ENCODE results near the gene C2orf49. TPM values are rescaled to one million over a fixed set of nuclear protein-coding genes. Genes with fewer than 3 reads are reported as not detected.

Gene C2orf49
- total and polyA plus RNA-seq, 8 donors, result 6.3 to 22.0 (median 11.0) TPM

- Histone ChIP-seq H3K4me1 (peaks cover 48 to 100% (median 69%) of the 10 kb centered on the region in 4 donors), H3K27me3 (no peaks in the 10 kb centered on the region), H3K27ac (peak overlapping the region; percentile 71 to 93 (median 83)), H3K4me3 (no peak overlapping the region), H3K36me3 (peaks cover 11 to 60% (median 31%) of the 10 kb centered on the region in 4 donors), H3K9me3 (no peaks in the 10 kb centered on the region)
- TF ChIP-seq POLR2A (IDR thresholded peaks at IDR 0.05), result no peak
- intact Hi-C loops (cut with DNase I; ENCODE audit: low total_unique reads), result no loop called here
- no peak for DNase-seq
- 70 to 85% (median 81%) methylated on average over 5 of the region's 5 CpGs for WGBS, 5 donors
Measured at GRCh38 chr2:105384861-105385260, 47.5 kb downstream of the C2orf49 start.

- intact Hi-C loops (cut with DNase I; ENCODE audit: low total_unique reads), result no loop called here
- peaks cover 43 to 100% (median 65%) of the 10 kb centered on the region in 4 donors for H3K4me1 ChIP-seq
- no peak overlapping the region for H3K4me3 ChIP-seq
- H3K27ac ChIP-seq, result peak overlapping the region; percentile 50 to 93 (median 83)
- H3K9me3 ChIP-seq, result no peaks in the 10 kb centered on the region
- 61 to 77% (median 71%) methylated on average over 16 to 20 of the region's 20 CpGs for WGBS, 5 donors
- DNase-seq, result peak; percentile 64 to 66
- H3K36me3 ChIP-seq, result peaks cover 11 to 66% (median 31%) of the 10 kb centered on the region in 4 donors
- TF ChIP-seq, protein P1, sequence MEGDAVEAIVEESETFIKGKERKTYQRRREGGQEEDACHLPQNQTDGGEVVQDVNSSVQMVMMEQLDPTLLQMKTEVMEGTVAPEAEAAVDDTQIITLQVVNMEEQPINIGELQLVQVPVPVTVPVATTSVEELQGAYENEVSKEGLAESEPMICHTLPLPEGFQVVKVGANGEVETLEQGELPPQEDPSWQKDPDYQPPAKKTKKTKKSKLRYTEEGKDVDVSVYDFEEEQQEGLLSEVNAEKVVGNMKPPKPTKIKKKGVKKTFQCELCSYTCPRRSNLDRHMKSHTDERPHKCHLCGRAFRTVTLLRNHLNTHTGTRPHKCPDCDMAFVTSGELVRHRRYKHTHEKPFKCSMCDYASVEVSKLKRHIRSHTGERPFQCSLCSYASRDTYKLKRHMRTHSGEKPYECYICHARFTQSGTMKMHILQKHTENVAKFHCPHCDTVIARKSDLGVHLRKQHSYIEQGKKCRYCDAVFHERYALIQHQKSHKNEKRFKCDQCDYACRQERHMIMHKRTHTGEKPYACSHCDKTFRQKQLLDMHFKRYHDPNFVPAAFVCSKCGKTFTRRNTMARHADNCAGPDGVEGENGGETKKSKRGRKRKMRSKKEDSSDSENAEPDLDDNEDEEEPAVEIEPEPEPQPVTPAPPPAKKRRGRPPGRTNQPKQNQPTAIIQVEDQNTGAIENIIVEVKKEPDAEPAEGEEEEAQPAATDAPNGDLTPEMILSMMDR (IDR thresholded peaks at IDR 0.05), result no peak
- TF ChIP-seq POLR2AphosphoS5 (IDR thresholded peaks at IDR 0.05), result peak in 2 of 3 donors; percentile 80 to 93
- no peaks in the 10 kb centered on the region for H3K27me3 ChIP-seq
Measured at GRCh38 chr2:105385731-105386540, 48.6 kb downstream of the C2orf49 start.

DNA sequence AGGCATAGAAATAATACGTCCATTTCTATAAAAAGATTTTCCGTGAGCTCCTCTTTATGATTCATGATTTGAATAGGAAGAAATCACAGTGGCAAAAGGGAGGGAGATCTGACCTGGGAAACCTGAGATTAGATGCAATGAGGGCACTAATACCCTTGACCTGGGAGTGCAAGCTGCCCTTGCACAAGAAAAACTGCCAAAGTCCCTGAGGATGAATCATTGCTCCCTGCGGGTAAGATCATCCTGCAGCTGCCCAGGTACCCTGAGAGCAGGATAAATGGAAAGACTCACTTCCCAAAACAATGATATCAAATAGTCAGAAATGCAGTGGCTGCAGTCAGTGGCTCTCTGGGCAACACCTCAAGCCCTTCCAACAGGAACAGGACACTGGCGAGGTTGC lies 49.9 kb downstream of the C2orf49 start:
- 54 to 71% (median 65%) methylated on average over 4 of the region's 4 CpGs for WGBS, 5 donors
- Histone ChIP-seq H3K27me3 (no peaks in the 10 kb centered on the region), H3K4me1 (peaks cover 33 to 100% (median 65%) of the 10 kb centered on the region in 4 donors), H3K27ac (peak overlapping the region; percentile 38 to 93 (median 83)), H3K4me3 (no peak overlapping the region), H3K9me3 (no peaks in the 10 kb centered on the region), H3K36me3 (peaks cover 11 to 59% (median 29%) of the 10 kb centered on the region in 4 donors)
- no peak for DNase-seq
- TF ChIP-seq POLR2A (IDR thresholded peaks at IDR 0.05), result no peak
- TF ChIP-seq POLR2AphosphoS5 (IDR thresholded peaks at IDR 0.05), result peak in 1 of 3 donors; percentile 26
- intact Hi-C loops (cut with DNase I; ENCODE audit: low total_unique reads), result no loop called here

DNA sequence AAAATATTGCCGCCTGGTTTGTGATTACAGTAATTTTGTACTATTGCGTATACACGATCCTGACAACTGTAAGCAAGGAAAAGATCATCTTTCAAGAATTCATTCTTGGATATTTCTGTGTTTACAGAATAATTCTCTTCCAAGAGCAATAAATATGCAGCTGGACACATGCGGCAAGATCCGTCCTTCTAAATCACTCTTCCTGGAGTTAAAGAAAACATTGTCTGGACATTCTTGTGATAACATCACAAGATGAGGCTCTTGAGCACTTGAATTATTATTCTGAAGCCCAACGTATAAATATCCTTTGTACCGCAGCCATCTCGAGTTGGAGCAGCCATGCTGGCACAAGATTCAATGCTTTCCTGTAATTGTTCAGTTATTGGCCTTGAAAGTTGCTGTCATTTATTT lies 51.6 kb downstream of the C2orf49 start:
- no peak overlapping the region for H3K4me3 ChIP-seq
- no peaks in the 10 kb centered on the region for H3K27me3 ChIP-seq
- 49 to 69% (median 62%) methylated on average over 8 of the region's 8 CpGs for WGBS, 5 donors
- H3K27ac ChIP-seq, result peak overlapping the region in 4 of 5 donors; percentile 48 to 93 (median 84)
- peak in 2 of 3 donors; percentile 25 to 66 for TF ChIP-seq POLR2AphosphoS5 (IDR thresholded peaks at IDR 0.05)
- TF ChIP-seq, protein P1 (IDR thresholded peaks at IDR 0.05), result no peak
- intact Hi-C loops (cut with DNase I; ENCODE audit: low total_unique reads), result no loop called here
- H3K9me3 ChIP-seq, result no peaks in the 10 kb centered on the region
- H3K4me1 ChIP-seq, result peaks cover 29 to 98% (median 67%) of the 10 kb centered on the region in 4 donors
- peaks cover 11 to 42% (median 22%) of the 10 kb centered on the region in 4 donors for H3K36me3 ChIP-seq
- peak in 1 of 2 donors; percentile 64 for DNase-seq

DNA sequence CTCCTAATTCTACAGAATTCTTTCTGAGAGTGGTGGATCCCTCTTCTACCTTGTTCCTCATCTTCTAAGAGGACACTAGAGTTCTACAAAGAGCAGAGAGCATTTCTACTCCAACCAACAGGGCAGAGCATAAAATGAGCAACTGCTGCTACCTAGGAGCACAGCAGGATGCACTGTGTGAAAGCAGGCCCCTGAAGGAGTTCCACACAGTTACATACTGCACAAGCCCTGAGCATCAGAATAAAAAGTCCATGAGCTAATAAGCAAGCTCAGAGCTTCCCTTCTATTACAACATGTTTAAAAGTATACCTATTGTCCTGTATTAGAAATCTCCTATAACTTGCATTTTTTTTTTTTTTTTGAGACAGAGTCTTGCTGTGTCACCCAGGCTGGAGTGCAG lies 53.1 kb downstream of the C2orf49 start:
- no peak for TF ChIP-seq EP300 (IDR thresholded peaks at IDR 0.05)
- no peak for TF ChIP-seq POLR2AphosphoS5 (IDR thresholded peaks at IDR 0.05)
- TF ChIP-seq, protein P1 (IDR thresholded peaks at IDR 0.05), result no peak
- TF ChIP-seq POLR2A (IDR thresholded peaks at IDR 0.05), result no peak
- H3K27ac ChIP-seq, result peak overlapping the region in 4 of 5 donors; percentile 15 to 93 (median 84)
- intact Hi-C loops (cut with DNase I; ENCODE audit: low total_unique reads), result no loop called here
- H3K27me3 ChIP-seq, result no peaks in the 10 kb centered on the region
- no peaks in the 10 kb centered on the region for H3K9me3 ChIP-seq
- H3K36me3 ChIP-seq, result peaks cover 0 to 27% (median 8%) of the 10 kb centered on the region in 4 donors
- no peak overlapping the region for H3K4me3 ChIP-seq
- no peak for DNase-seq
- H3K4me1 ChIP-seq, result peaks cover 23 to 98% (median 66%) of the 10 kb centered on the region in 4 donors

Measured in stomach (tissue), 9 donors.